Nephron (organoid): ENCODE data around the gene TSN.

ENCODE experiments used
- H3K27ac Mint-ChIP-seq, 3 experiments: 2 replicates each; pipeline ENCODE4 v1.8.0; 2020; ENCODE audit warnings: mixed read lengths in 3 of 3, mild to moderate bottlenecking in 2 of 3, moderate library complexity in 1 of 3
- H3K27me3 Mint-ChIP-seq: 2 replicates; pipeline ENCODE4 v1.8.0; 2021; ENCODE audit warnings: low read depth, mild to moderate bottlenecking, moderate library complexity, mixed read lengths
- H3K36me3 Mint-ChIP-seq: 2 replicates; pipeline ENCODE4 v1.8.0; 2020; ENCODE audit warnings: low read depth, mixed read lengths
- H3K4me1 Mint-ChIP-seq: 2 replicates; pipeline ENCODE4 v1.8.0; 2020; ENCODE audit warnings: mixed read lengths
- H3K4me3 Mint-ChIP-seq, 3 experiments: 2 replicates each; pipeline ENCODE4 v1.8.0; 2020; ENCODE audit warnings: mild to moderate bottlenecking in 3 of 3, mixed read lengths in 3 of 3, moderate library complexity in 2 of 3
- H3K9me3 Mint-ChIP-seq: 2 replicates; pipeline ENCODE4 v1.8.0; 2020; ENCODE audit warnings: mixed read lengths
- CTCF ChIP-seq, 3 experiments: fragments of 200-600 bp; sonication (generic); IDR thresholded peaks; one replicate each; pipeline ENCODE4 v1.5.0; 2021; ENCODE audit warnings: antibody characterized with exemption in 3 of 3; ENCODE audit not compliant: unreplicated experiment in 3 of 3

Gene TSN

GRCh38 chr2:121791801-121792221 lies 36.4 kb downstream of the TSN start:
- peaks cover 17% of the 10 kb centered on the region for H3K4me1 Mint-ChIP-seq
- peaks cover 4% of the 10 kb centered on the region for H3K9me3 Mint-ChIP-seq
- H3K36me3 Mint-ChIP-seq = no peaks in the 10 kb centered on the region
- no peak for TF ChIP-seq CTCF (IDR thresholded peaks at IDR 0.05; ENCODE audit: unreplicated experiment in 3 of 3)
- peak overlapping the region; percentile 37 to 53 (median 48) for H3K27ac Mint-ChIP-seq
- peaks cover under 1% of the 10 kb centered on the region for H3K27me3 Mint-ChIP-seq
- H3K4me3 Mint-ChIP-seq = no peak overlapping the region

GRCh38 chr2:121793816-121794215 lies 38.4 kb downstream of the TSN start:
- no peak for TF ChIP-seq CTCF (IDR thresholded peaks at IDR 0.05; ENCODE audit: unreplicated experiment in 3 of 3)
- no peaks in the 10 kb centered on the region for H3K36me3 Mint-ChIP-seq

GRCh38 chr2:121794233-121794632 lies 38.8 kb downstream of the TSN start:
- TF ChIP-seq CTCF (IDR thresholded peaks at IDR 0.05; ENCODE audit: unreplicated experiment in 3 of 3) = no peak

More at GRCh38 chr2:121793816-121794215, 38.4 kb downstream of the TSN start:
- peaks cover 17% of the 10 kb centered on the region for H3K4me1 Mint-ChIP-seq
- H3K27ac Mint-ChIP-seq = no peak overlapping the region
- H3K27me3 Mint-ChIP-seq = peaks cover 5% of the 10 kb centered on the region
- H3K9me3 Mint-ChIP-seq = peaks cover 2% of the 10 kb centered on the region
- no peak overlapping the region for H3K4me3 Mint-ChIP-seq

GRCh38 chr2:121796239-121796638 lies 40.8 kb downstream of the TSN start:
- H3K9me3 Mint-ChIP-seq = no peaks in the 10 kb centered on the region
- H3K27me3 Mint-ChIP-seq = peaks cover 5% of the 10 kb centered on the region
- peaks cover 12% of the 10 kb centered on the region for H3K4me1 Mint-ChIP-seq
- no peaks in the 10 kb centered on the region for H3K36me3 Mint-ChIP-seq
- no peak overlapping the region for H3K27ac Mint-ChIP-seq
- H3K4me3 Mint-ChIP-seq = no peak overlapping the region
- TF ChIP-seq CTCF (IDR thresholded peaks at IDR 0.05; ENCODE audit: unreplicated experiment in 3 of 3) = no peak

More at GRCh38 chr2:121794233-121794632, 38.8 kb downstream of the TSN start:
- Mint-ChIP-seq H3K27ac (no peak overlapping the region), H3K4me1 (peaks cover 17% of the 10 kb centered on the region), H3K4me3 (no peak overlapping the region), H3K9me3 (peaks cover 2% of the 10 kb centered on the region), H3K27me3 (peaks cover 5% of the 10 kb centered on the region), H3K36me3 (no peaks in the 10 kb centered on the region)

- Mint-ChIP-seq H3K4me3 (no peak overlapping the region), H3K4me1 (no peaks in the 10 kb centered on the region), H3K9me3 (peaks cover 9% of the 10 kb centered on the region), H3K27ac (no peak overlapping the region), H3K27me3 (peaks cover 9% of the 10 kb centered on the region), H3K36me3 (no peaks in the 10 kb centered on the region)
- no peak for TF ChIP-seq CTCF (IDR thresholded peaks at IDR 0.05; ENCODE audit: unreplicated experiment in 3 of 3)
Measured at GRCh38 chr2:121798617-121799016, 43.2 kb downstream of the TSN start.

- Mint-ChIP-seq H3K36me3 (no peaks in the 10 kb centered on the region), H3K9me3 (peaks cover 12% of the 10 kb centered on the region), H3K27ac (no peak overlapping the region), H3K27me3 (peaks cover 7% of the 10 kb centered on the region), H3K4me1 (peaks cover 7% of the 10 kb centered on the region), H3K4me3 (no peak overlapping the region)
- TF ChIP-seq CTCF (IDR thresholded peaks at IDR 0.05; ENCODE audit: unreplicated experiment in 3 of 3) = no peak
Measured at GRCh38 chr2:121801916-121802315, 46.5 kb downstream of the TSN start.
